Measurements from ENCODE around the gene CBFB. TPM values are rescaled to one million over a fixed set of nuclear protein-coding genes. Genes with fewer than 3 reads are reported as not detected.

The CBFB gene
- total and polyA plus RNA-seq, 9 of the 15 experiments (the other 6 are each of a cell fraction or from before 2014, with no cell fraction given): 22.0 to 112 (median 66.5) TPM

GRCh38 chr16:67109407-67110135 is 80.6 kb downstream of the CBFB start, which contains the start of gene PHAF1 (continued):
- no peak for TF ChIP-seq HNRNPUL1 (IDR thresholded peaks at IDR 0.05; ENCODE audit: low read length)
- TF ChIP-seq ZNF23 (CRISPR knock-in tag; IDR thresholded peaks at IDR 0.05): no peak
- peak; percentile 82 for TF ChIP-seq POLR2G (IDR thresholded peaks at IDR 0.05; ENCODE audit: low read depth, low read length)
- TF ChIP-seq, protein P1, sequence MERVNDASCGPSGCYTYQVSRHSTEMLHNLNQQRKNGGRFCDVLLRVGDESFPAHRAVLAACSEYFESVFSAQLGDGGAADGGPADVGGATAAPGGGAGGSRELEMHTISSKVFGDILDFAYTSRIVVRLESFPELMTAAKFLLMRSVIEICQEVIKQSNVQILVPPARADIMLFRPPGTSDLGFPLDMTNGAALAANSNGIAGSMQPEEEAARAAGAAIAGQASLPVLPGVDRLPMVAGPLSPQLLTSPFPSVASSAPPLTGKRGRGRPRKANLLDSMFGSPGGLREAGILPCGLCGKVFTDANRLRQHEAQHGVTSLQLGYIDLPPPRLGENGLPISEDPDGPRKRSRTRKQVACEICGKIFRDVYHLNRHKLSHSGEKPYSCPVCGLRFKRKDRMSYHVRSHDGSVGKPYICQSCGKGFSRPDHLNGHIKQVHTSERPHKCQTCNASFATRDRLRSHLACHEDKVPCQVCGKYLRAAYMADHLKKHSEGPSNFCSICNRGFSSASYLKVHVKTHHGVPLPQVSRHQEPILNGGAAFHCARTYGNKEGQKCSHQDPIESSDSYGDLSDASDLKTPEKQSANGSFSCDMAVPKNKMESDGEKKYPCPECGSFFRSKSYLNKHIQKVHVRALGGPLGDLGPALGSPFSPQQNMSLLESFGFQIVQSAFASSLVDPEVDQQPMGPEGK (CRISPR knock-in tag; IDR thresholded peaks at IDR 0.05; ENCODE audit: borderline replicate concordance): no peak
- TF ChIP-seq MYC (IDR thresholded peaks at IDR 0.05; ENCODE audit: low read depth, low read length): 0 out of 2 replicates have a peak, but pooled peaks have one; percentile 41
- no peak for TF ChIP-seq MYC (CRISPR knock-in tag; IDR thresholded peaks at IDR 0.05; ENCODE audit: borderline replicate concordance, low read depth)
- no peak for TF ChIP-seq ZFP30 (CRISPR knock-in tag; IDR thresholded peaks at IDR 0.05; ENCODE audit: borderline replicate concordance)
- peak; percentile 37; the same call in 1 of the 2 replicates for TF ChIP-seq ZBTB7A (IDR thresholded peaks at IDR 0.05; ENCODE audit: borderline replicate concordance, control insufficient read depth, low read depth, low read length)
- peak; percentile 12; the same call in 1 of the 2 replicates for TF ChIP-seq CBX1 (IDR thresholded peaks at IDR 0.05; ENCODE audit: low read depth)
- TF ChIP-seq ZNF212 (CRISPR knock-in tag; IDR thresholded peaks at IDR 0.05): no peak
- TF ChIP-seq, protein P2, sequence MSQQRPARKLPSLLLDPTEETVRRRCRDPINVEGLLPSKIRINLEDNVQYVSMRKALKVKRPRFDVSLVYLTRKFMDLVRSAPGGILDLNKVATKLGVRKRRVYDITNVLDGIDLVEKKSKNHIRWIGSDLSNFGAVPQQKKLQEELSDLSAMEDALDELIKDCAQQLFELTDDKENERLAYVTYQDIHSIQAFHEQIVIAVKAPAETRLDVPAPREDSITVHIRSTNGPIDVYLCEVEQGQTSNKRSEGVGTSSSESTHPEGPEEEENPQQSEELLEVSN (IDR thresholded peaks at IDR 0.05; ENCODE audit: borderline replicate concordance in 1 of 2, extremely low read depth in 1 of 2, insufficient read depth in 1 of 2, insufficient read length in 1 of 2, low read depth in 1 of 2, low read length in 1 of 2, poor library complexity in 1 of 2, severe bottlenecking in 1 of 2): peak; percentile 13 to 26
- TF ChIP-seq BHLHE40 (IDR thresholded peaks at IDR 0.05; ENCODE audit: low read length): peak; percentile 39
- no peak for TF ChIP-seq TAF1 (IDR thresholded peaks at IDR 0.05; ENCODE audit: control insufficient read depth, extremely low read depth, insufficient read depth, low read length, severe bottlenecking)
- TF ChIP-seq SMARCE1 (IDR thresholded peaks at IDR 0.05): peak; percentile 31; the same call in 1 of the 2 replicates
- TF ChIP-seq PTTG1 (tag; IDR thresholded peaks at IDR 0.05; ENCODE audit: low read depth): no peak
- TF ChIP-seq TEAD1 (CRISPR knock-in tag; IDR thresholded peaks at IDR 0.05): peak in 1 of 2 experiments; percentile 48; a peak in 1 of 4 replicates
- no peak for TF ChIP-seq TAF15 (IDR thresholded peaks at IDR 0.05; ENCODE audit: low read depth, low read length)
- TF ChIP-seq HEY1 (CRISPR knock-in tag; IDR thresholded peaks at IDR 0.05; ENCODE audit: borderline replicate concordance): no peak
- TF ChIP-seq, protein P3, sequence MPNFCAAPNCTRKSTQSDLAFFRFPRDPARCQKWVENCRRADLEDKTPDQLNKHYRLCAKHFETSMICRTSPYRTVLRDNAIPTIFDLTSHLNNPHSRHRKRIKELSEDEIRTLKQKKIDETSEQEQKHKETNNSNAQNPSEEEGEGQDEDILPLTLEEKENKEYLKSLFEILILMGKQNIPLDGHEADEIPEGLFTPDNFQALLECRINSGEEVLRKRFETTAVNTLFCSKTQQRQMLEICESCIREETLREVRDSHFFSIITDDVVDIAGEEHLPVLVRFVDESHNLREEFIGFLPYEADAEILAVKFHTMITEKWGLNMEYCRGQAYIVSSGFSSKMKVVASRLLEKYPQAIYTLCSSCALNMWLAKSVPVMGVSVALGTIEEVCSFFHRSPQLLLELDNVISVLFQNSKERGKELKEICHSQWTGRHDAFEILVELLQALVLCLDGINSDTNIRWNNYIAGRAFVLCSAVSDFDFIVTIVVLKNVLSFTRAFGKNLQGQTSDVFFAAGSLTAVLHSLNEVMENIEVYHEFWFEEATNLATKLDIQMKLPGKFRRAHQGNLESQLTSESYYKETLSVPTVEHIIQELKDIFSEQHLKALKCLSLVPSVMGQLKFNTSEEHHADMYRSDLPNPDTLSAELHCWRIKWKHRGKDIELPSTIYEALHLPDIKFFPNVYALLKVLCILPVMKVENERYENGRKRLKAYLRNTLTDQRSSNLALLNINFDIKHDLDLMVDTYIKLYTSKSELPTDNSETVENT (CRISPR knock-in tag; IDR thresholded peaks at IDR 0.05): 0 out of 2 replicates have a peak, but pooled peaks have one; percentile 7
- 0 out of 2 replicates have a peak, but pooled peaks have one; percentile 16 for TF ChIP-seq SOX6 (IDR thresholded peaks at IDR 0.05)
- TF ChIP-seq DMBX1 (CRISPR knock-in tag; IDR thresholded peaks at IDR 0.05; ENCODE audit: borderline replicate concordance): 0 out of 2 replicates have a peak, but pooled peaks have one; percentile 34
- no peak for TF ChIP-seq TRIM24 (IDR thresholded peaks at IDR 0.05)
- peak; percentile 63 for TF ChIP-seq HCFC1 (IDR thresholded peaks at IDR 0.05; ENCODE audit: low read depth, low read length)
